ENCODE results near the gene LILRB3.
"Not testable (repeated sequence)": the region's sequence is repeated elsewhere in the genome, so short reads cannot be mapped to it uniquely, and the experiment has no call there.

LILRB3 gene

DNA sequence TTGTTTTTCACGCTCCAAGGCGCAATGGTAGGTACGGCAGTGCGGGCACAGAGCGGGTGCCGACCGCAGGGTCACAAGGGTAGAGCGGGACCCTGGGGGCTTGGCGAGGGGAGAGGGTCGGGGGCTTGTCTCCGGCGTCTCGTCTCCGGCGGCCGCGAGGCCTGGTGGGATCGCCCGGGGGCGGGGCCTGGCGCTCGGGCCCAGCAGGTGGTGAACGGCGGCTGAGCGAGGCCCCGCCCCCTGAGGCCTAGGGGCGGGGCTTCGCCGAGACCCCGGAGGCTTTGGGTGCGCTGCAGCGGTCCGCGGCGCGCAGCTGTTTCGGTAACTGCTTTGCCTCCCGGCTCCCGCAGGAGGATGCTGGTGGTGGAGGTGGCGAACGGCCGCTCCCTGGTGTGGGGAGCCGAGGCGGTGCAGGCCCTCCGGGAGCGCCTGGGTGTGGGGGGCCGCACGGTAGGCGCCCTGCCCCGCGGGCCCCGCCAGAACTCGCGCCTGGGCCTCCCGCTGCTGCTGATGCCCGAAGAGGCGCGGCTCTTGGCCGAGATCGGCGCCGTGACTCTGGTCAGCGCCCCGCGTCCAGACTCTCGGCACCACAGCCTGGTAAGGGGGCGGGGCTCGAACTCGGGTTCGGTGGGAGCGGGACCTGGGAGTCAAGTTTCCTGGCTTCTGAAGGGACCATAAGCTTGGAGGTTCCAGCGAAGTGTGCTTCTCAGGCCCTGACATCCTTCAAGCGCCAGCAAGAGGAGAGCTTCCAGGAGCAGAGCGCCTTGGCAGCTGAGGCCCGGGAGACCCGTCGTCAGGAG, 31.6 kb downstream of the LILRB3 start, which contains the start of gene TSEN34:
TSEN34 (plus strand) TSS at position 298 of the 800 bp plus-strand sequence; CDS start at position 355, 57 bp downstream.
- in situ Hi-C loops (cut with HindIII; ENCODE audit: low sequenced_read_pairs): no loop called here

DNA sequence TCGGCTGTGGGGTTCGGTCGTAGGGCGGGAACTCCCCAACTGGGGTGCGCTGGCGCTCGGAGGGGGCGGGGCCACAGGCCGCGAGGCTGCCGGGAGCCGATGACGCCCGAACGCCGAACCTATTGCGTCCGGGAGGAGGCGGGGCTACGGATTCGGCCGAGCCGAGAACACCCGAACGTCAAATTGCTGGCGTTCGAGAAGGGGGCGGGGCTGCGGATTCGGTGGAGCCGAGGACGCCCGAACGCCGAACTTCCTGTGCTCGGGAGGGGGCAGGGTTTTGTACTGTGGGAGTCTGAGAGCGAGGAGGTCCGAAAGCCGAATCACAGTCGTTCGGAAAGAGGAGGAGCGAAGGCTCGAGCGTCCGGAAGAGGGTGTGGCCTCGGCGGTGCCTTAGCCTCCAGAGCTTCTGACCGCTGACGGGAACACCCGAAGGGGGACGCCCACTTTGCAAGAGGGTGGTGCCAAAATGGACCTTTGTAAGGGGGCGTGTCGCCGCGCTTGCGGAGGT, 32.2 kb downstream of the LILRB3 start:
- in situ Hi-C loops (cut with HindIII; ENCODE audit: low sequenced_read_pairs): no loop called here

DNA sequence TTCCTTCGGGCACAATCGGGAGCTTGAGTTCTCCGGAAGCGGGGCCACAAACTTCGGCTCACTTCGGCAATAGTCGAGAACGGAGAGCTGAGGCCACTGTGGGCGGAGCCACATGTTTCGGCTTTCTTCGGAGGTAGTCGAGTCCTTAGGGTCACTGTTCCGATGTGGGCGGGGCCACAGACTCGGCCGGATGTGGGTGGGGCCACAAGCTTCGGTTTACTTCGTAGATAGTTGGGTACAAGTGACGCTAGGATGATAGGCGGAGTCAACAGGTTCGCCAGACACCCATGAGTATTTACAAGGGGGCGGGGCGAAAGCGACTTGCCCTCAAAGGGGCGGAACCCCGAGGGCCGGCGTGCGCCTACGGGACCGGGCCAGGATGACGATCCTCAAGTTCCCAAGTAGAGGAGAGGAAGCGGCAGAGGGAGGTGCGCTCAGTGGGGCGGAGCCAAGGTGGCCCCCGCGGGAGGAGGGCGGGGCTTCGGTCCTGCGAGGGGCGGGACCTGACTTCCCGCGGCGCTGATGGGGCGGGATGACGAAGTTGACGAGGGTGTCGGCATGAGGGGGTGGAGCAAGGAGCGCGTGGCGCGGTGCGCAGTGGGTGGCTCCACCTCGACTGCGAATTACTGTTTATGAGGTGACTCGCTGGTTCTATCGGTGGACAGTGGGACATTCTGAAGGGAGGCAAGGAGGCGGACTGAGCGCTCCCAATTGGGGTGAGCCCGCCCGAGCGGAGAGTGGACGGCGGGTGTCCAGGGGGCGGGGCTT, 32.9 kb downstream of the LILRB3 start:
- in situ Hi-C loops (cut with HindIII; ENCODE audit: low sequenced_read_pairs): no loop called here

DNA sequence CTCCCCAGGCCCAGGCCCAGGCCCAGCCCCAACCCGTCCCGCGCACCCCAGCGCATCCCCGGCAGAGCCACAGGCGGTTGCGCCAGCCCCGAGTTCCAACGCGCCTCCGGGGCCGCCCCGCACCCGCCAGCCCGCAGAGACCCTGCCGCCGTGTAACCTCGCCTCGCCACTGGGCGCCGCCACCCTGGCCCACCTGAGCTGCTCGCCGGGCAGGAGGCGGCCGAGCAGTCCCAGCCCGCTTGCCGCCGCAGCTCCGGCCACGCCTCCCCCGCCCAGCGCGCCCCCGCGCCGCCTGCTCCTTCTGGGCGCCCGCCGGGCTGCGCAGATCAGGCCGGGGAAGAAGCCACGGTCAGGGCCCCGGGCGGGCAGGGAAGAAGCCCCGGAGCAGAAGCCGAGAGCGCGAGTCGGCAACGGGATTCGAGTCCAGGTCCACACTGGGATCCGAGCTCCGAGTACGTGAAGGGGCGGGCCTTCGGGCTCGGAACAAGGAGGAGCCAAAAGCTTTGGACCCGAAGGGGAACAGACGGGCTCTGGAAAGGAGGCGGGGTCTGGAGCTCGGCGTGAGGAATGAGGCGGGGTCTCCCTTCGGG, 33.6 kb downstream of the LILRB3 start, which contains the start of gene MBOAT7:
MBOAT7 (minus strand) TSS at position 436 of the 590 bp plus-strand sequence. CDS start 1,072 bp downstream, outside the sequence.
- in situ Hi-C loops (cut with HindIII; ENCODE audit: low sequenced_read_pairs): no loop called here

DNA sequence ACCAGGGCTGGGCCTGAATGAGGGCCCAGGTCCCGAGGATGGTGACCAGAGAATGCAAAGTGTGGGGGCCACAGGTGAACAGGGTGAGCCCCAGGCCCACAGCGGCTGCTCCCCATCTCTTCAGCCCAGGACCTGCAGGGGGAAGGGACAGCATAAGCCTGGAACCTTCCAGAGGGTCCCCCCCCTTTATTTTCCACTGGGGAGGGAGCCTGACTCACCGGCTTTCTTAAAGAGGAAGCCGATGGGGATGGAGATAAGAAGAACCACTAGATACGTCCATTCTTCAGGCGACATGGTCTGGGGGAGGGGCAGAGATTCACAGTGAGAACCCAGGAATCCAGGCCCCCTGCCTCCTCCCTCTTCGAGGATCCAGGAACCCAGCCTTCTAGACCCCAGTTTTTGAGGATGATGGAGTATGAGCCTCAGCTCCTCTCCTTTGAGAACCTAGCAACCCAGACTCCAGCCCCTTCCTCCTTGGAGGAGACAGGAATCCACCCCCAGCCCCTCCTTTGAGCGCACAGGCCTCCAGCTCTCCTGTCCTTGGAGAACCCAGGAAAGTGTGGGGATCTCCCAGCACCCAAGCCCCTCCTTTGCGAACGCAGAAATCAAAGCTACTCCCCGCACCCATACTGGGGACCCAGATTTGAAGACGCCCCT, 34.5 kb downstream of the LILRB3 start:
- in situ Hi-C loops (cut with HindIII; ENCODE audit: low sequenced_read_pairs): no loop called here

DNA sequence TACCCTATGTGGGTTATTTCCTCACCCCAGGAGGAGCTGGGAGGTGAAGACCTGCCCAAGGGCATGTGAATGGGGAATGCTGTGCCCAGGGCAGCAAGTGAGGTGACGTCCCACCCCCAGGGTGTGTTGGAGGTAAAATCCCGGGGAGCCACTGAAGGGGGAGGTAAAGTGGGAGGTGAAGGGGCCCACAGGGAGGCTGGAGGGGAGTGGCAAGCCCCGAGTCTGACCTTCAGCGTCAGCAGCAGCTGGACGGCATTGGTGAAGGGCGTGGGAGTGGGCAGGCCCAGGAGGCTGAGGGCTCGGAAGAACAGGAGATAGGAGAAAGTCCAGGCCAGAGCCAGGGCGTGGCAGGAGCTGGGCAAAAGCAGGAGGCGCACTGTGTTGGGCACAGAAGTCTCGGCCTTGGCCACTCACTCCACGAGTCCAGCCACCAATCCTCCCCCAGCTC, 35.8 kb downstream of the LILRB3 start:
- in situ Hi-C loops (cut with HindIII; ENCODE audit: low sequenced_read_pairs): no loop called here

DNA sequence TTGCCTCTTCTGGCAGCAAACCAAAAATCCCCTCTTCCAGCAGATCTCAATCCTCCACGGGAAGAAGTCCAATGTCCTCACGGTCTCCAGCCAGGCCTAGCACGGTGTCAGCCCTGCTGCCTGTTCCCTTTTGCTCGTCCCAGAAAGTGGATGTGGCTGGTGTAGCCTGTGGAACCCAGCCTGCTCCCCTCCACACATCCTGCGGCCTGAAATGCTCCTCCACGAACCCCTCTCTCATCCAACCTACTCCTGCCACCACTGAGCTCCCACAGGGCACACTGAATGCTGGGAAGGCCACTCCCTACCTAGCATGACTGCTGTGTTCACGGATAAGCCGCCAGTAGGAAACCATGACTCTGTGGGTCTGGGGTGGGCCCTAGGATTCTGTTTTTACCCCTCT, 36.5 kb downstream of the LILRB3 start:
- in situ Hi-C loops (cut with HindIII; ENCODE audit: low sequenced_read_pairs): no loop called here

DNA sequence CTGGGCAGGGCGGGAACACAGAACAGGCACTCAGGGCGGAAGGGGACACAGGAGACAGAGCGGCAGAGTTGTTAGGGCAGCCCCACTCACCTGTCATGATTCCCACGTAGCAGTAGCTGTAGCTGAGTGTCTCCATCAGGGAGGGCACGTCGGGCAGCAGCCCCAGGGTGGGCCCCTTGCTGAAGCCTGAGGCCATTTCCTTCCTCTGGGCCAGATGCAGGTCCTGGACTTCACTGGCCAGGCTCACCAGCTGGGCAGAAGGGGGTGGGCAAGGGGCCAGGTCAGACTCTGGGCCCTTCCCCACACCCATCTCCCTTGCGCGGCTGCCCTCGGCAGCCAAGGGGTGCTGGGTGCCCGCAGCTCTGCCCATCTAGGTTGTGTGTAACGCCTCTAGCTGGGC, 39.4 kb downstream of the LILRB3 start:
- in situ Hi-C loops (cut with HindIII; ENCODE audit: low sequenced_read_pairs): no loop called here

DNA sequence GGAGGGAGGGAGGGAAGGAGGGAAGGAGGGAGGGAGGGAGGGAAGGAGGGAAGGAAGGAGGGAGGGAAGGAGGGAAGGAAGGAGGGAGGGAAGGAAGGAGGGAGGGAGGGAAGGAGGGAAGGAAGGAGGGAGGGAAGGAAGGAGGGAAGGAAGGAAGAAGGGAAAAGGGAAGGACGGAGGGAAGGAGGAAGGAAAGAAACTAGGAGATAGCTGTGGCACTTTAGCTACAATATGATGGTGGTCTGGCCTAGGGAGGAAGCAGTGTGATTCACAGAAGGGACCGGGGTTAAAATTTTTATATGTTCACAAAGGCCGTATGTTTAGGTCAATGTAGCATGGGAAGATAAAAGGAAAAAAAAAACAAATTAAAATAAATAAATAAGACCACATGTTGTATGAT, 40.9 kb downstream of the LILRB3 start:
- in situ Hi-C loops (cut with HindIII; ENCODE audit: low sequenced_read_pairs): not testable (repeated sequence)

DNA sequence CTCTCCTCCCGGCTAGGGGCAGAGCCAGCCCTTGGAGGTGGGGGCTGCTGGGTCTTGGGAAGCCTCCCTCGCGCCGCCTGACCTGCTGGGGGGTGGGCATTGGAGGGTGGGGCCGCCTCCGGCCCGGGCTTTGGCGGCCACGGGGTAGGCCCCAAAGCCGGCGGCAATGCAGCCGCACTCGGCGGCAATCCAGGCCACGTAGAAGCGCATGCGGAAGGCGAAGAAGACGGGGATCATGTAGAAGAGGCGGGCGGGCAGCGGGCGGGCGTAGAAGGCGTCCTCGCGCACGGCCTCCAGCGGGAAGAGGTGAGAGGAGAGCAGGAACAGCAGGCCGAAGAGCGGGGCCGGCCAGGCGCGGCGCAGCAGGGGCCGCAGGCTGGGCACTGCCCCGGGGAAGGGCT, 42.1 kb downstream of the LILRB3 start:
- in situ Hi-C loops (cut with HindIII; ENCODE audit: low sequenced_read_pairs): no loop called here

DNA sequence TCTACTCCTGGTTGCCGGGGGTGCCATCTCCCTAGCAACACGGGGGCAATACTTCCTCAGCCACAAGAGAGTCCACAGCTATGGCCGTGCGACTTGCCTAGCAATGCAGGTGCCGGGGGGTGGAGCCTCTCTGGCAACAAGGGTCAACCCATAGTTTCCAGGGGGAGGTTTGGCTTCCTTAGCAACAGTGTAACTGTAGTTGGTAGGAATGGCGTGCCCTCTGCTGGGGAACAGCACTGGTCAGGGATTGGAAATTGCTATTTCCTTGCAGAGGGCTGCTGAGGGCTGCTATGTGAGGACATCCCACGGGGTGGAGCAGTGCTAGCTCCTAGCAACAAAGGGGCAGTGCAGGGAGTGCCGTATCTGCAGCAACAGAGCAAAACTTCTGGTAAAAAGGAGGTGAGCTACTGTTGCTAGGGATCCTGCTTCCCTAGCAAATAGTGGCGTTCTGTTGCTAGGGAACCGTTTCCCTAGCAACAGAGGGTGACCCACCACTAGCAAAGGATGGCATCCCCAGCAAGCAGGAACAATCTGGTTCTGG, 42.8 kb downstream of the LILRB3 start:
- in situ Hi-C loops (cut with HindIII; ENCODE audit: low sequenced_read_pairs): no loop called here

DNA sequence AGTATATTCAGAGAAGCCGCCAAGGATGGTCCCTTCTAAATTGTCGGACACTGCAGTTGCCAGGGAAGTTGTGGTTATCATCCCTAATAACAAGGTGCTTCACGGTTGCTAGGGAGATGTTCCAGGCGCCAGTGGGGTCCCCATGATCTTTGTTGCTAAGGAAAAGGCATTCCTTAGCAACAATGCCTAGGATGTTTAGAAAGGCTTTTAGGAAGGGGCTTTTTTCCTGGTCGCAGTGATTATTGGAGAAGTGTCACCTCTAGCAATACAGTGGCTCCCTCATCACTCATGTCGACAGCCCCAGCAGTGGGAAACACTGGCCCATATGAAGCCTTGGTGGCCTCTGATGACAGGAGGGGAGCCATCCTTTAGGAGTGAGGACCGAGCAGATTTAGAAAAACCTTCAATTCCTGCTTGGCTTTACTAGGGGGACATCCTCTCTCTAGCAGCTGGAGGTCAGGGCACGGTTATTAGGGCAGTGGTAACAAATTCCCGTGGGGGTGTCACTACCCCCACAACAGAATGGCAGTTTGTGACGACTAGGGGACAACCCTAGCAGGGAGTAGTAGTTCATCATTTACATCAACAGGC, 43.5 kb downstream of the LILRB3 start:
- in situ Hi-C loops (cut with HindIII; ENCODE audit: low sequenced_read_pairs): no loop called here

DNA sequence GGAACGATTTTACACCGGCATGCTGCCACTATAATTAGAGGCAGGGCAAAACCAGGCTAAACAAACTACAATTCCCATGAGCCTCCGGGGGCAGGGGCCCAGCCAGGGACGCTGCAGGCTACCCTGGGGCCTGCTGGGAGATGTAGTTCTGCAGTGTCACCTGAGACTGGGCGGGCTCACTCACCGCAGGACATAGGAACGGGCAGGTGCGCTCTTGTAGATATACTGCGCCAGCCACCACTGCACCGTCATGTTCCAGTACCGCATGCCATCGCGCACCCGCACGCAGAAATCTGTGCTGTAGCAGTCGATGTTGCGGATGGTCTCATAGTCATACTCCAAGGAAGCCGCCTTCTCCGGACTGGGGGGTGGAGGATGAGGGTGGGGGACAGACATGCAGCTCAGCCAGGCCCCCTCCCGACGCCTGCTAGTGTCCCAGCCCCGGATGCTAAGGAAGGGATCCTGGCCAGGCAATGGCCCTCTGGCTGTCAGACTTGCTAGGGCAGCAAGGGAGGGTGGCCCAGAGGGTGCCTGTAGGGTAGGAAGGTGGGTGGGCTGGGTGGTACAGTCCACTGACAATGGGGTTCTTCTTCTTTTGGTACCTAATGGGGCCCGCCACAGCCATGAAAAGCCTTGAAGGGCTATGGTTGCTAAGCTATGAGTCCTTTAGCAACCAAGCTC, 44.1 kb downstream of the LILRB3 start:
- in situ Hi-C loops (cut with HindIII; ENCODE audit: low sequenced_read_pairs): no loop called here

DNA sequence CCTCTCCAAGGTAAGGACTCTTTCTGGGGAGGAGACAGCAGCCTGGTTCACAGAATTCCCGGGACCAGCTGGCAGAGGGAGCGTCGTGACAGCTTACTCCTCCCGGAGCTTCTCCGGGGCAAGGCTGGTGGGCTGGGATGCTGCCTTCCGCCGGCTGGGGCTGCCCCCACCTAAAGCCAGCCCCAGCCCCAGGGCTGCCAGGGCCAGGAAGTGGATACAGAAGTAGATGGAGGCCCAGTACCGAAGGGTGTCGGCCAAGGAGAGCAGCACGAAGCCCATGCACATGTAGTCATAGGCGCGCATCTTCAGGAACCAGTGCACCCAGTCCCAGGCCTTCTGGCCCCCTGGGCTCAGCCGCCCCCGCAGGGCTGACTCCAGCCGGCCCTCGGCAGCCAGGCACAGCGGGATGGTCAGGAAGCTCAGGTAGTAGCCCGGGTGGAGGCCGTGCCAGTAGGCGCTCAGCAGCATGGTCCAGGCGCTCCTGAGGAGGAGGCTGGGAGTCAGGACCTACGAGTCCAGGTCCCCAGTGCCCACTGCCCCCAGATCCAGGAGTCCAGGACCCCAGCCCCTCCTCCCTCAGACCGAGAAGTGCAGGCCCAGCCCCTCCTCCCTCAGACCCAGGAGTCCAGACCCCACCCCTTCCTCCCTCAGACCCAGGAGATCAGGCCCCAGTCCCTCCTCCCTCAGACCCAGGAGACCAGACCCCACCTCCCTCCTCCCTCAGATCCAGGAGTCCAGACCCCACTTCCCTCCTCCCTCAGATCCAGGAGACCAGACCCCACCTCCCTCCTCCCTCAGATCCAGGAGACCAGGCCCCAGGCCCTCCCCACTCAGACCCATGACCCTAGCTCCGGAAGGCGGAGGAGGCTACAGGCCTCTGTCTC, 48.6 kb downstream of the LILRB3 start:
- in situ Hi-C loops (cut with HindIII; ENCODE audit: low sequenced_read_pairs): no loop called here

DNA sequence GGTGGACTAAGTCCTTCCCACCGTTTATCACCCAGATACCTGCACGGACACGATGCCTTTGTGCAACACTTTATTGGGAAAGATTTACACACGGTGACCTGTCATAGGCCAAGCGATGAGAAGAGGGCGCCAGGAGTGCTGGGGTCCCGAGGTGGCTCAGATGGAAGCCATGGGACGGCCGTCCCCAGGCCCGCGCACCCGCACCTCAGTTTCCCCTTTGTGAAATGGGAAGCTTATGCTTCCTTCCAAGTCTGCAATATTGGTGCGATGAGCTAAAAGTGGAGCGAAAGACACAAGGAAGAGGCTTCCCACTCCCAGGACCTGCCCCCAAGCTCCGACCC, 49.5 kb downstream of the LILRB3 start:
- in situ Hi-C loops (cut with HindIII; ENCODE audit: low sequenced_read_pairs): no loop called here

DNA sequence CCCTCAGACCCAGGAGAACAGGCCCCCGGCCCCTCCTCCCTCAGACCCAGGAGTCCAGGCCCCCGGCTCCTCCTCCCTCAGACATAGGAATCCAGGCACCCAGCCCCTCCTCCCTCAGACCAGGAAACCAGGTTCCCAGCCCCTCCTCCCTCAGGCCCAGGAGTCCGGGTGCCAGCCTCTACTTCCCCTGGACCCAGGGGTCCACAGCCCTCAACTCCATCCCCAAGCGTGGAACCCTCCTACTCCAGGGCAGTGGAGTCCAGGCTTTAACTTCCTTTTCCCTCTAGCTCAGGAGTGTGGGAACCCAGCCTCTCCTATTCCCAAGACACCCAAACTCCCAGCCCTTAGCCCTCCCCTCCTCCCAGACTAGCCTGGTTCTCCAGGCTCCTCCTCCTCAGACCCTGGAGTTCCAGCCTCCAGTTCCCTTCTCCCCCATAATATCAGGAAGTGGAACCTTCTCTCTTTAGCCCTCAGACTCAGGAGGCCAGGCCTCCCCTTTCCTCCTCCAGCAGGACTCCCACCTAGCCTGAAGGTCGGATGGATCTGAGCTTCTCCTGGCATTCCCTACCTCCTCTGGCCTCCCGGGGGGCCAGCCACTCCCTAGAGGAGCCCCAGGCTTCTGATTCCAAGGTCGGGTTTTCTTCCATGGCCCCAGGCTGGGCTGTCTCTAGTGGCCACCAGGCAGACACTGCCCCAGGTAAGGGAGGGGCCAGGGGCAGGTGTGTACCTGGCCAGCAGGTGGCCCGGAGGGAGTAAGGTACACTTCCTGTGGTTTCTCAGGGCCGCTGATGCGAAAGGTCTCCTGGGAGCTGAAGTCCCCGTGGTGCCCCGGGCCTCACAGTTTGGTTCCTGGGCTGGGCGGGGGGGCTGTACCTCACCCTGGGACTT, 50.1 kb downstream of the LILRB3 start, which contains the start of gene TMC4:
TMC4 (minus strand) TSS at position 690 of the 888 bp plus-strand sequence; CDS start at position 647, 43 bp downstream.
- in situ Hi-C loops (cut with HindIII; ENCODE audit: low sequenced_read_pairs): no loop called here

DNA sequence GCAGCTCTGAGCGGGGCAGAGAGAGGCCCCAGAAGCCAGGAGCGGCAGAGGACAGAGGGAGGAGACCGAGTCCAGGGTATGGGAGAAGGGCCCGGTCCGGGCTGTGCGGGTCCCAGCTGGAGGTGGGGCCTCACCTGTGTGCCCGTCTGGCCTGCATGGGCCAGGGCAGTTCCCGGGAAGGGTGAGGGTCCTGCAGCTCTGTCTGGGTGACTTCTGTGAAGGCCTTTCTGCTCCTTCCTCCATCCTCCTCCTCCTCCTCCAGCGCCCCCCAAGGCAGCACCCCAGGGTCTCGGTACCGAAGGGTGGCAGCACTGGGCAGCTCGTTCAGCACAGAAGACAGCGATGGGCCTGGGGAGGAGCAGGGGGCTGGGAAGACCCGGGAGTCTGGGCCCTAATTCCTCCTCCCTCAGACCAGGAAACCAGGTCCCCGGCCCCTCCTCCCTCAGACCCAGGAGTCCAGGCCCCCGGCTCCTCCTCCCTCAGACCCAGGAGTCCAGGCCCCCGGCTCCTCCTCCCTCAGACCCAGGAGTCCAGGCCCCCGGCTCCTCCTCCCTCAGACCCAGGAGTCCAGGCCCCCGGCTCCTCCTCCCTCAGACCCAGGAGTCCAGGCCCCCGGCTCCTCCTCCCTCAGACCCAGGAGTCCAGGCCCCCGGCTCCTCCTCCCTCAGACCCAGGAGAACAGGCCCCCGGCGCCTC, 50.9 kb downstream of the LILRB3 start:
- in situ Hi-C loops (cut with HindIII; ENCODE audit: low sequenced_read_pairs): not testable (repeated sequence)

All from endothelial cell of hepatic sinusoid (primary cell).